ENCODE results near the gene RBMS2.

- TF ChIP-seq POLR2A (IDR thresholded peaks at IDR 0.05) (no peak), POLR2AphosphoS5 (IDR thresholded peaks at IDR 0.05) (no peak), EP300 (IDR thresholded peaks at IDR 0.05) (no peak)
- TF ChIP-seq, protein P1, sequence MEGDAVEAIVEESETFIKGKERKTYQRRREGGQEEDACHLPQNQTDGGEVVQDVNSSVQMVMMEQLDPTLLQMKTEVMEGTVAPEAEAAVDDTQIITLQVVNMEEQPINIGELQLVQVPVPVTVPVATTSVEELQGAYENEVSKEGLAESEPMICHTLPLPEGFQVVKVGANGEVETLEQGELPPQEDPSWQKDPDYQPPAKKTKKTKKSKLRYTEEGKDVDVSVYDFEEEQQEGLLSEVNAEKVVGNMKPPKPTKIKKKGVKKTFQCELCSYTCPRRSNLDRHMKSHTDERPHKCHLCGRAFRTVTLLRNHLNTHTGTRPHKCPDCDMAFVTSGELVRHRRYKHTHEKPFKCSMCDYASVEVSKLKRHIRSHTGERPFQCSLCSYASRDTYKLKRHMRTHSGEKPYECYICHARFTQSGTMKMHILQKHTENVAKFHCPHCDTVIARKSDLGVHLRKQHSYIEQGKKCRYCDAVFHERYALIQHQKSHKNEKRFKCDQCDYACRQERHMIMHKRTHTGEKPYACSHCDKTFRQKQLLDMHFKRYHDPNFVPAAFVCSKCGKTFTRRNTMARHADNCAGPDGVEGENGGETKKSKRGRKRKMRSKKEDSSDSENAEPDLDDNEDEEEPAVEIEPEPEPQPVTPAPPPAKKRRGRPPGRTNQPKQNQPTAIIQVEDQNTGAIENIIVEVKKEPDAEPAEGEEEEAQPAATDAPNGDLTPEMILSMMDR (IDR thresholded peaks at IDR 0.05) = no peak
These were observed 10.8 kb upstream of the RBMS2 start for GRCh38 chr12:56510786-56511185.
